CD4-positive, CD25-positive, alpha-beta regulatory T cell (primary cell): ENCODE results near the gene DAAM1. TPM values are rescaled to one million over a fixed set of nuclear protein-coding genes. Genes with fewer than 3 reads are reported as not detected.

Experiments
- ATAC-seq, 2 donors: fragments of 150-1000 bp; cut with Tn5 transposase; one replicate each; pipeline ENCODE4 v1.10.0; 2021; ENCODE audit warnings: low read depth in 2 of 2, moderate number of reproducible peaks in 2 of 2, moderate library complexity in 1 of 2
- DNase-seq, 3 donors: peaks; one replicate each; pipeline versions ENCODE4 v3.0.0 to v3.0.0-alpha.2; 2012 to 2022; ENCODE audit warnings: mixed read lengths in 1 of 3
- H3K27ac ChIP-seq: one replicate; pipeline ENCODE4 v1.7.0; 2013; ENCODE audit warnings: mild to moderate bottlenecking, low read length; ENCODE audit not compliant: insufficient read depth, poor library complexity, severe bottlenecking
- H3K27me3 ChIP-seq: one replicate; pipeline ENCODE4 v1.7.0; 2013; ENCODE audit warnings: low read length; ENCODE audit not compliant: control insufficient read depth, insufficient read depth
- H3K36me3 ChIP-seq: one replicate; pipeline ENCODE4 v1.7.0; 2013; ENCODE audit warnings: mild to moderate bottlenecking, low read length, moderate library complexity; ENCODE audit not compliant: control insufficient read depth, insufficient read depth
- H3K4me1 ChIP-seq: 2 replicates; pipeline ENCODE4 v1.7.0; 2013; ENCODE audit warnings: mild to moderate bottlenecking, low read length; ENCODE audit not compliant: insufficient read depth, control insufficient read depth, poor library complexity, severe bottlenecking
- H3K4me3 ChIP-seq: one replicate; pipeline ENCODE4 v1.7.0; 2013; ENCODE audit warnings: low read depth, mild to moderate bottlenecking, low read length, moderate library complexity
- H3K9me3 ChIP-seq, 2 experiments: 1 replicate in 1 of 2; 2 replicates in 1 of 2; pipeline ENCODE4 v1.7.0; 2013; ENCODE audit warnings: low read length in 2 of 2, mild to moderate bottlenecking in 1 of 2, moderate library complexity in 1 of 2; ENCODE audit not compliant: control insufficient read depth in 2 of 2
- H3K27ac Mint-ChIP-seq, 3 donors: one replicate each; pipeline ENCODE4 v1.8.0; 2020 to 2022; ENCODE audit warnings: mild to moderate bottlenecking in 3 of 3, mixed read lengths in 3 of 3, moderate library complexity in 2 of 3
- H3K27me3 Mint-ChIP-seq: one replicate; pipeline ENCODE4 v1.8.0; 2022; ENCODE audit warnings: mild to moderate bottlenecking, mixed read lengths
- H3K36me3 Mint-ChIP-seq: one replicate; pipeline ENCODE4 v1.8.0; 2020; ENCODE audit warnings: mixed read lengths
- H3K4me1 Mint-ChIP-seq, 4 donors: one replicate each; pipeline ENCODE4 v1.8.0; 2020 to 2022; ENCODE audit warnings: mixed read lengths in 4 of 4, mild to moderate bottlenecking in 1 of 4
- H3K4me3 Mint-ChIP-seq, 4 donors: one replicate each; pipeline ENCODE4 v1.8.0; 2020 to 2022; ENCODE audit warnings: mild to moderate bottlenecking in 4 of 4, mixed read lengths in 4 of 4, moderate library complexity in 3 of 4
- H3K9me3 Mint-ChIP-seq, 7 donors: one replicate each; pipeline ENCODE4 v1.8.0; 2020 to 2022; ENCODE audit warnings: mixed read lengths in 7 of 7, mild to moderate bottlenecking in 3 of 7, moderate library complexity in 2 of 7
- polyA plus RNA-seq, 4 donors: library from polyadenylated mRNA; unstranded; fragments of 300-500 nt; fragmentation: Illumina TruSeq; gene quantifications; one replicate each; pipeline ENCODE4 v1.2.3, GENCODE V29; 2021
- total RNA-seq: library from RNA; stranded (reverse); gene quantifications from one replicate; pipeline ENCODE4 v1.2.3, GENCODE V29; 2022

The DAAM1 gene
- total and polyA plus RNA-seq, 5 donors from 2014 or later = 6.1 to 36.5 (median 11.2) TPM

- H3K27me3 Mint-ChIP-seq = no peaks in the 10 kb centered on the region
- H3K36me3 Mint-ChIP-seq = peaks cover 11% of the 10 kb centered on the region
These were observed 22.2 kb downstream of the DAAM1 start for GRCh38 chr14:59210621-59211020.

GRCh38 chr14:59213368-59214315, 25.2 kb downstream of the DAAM1 start:
- Histone ChIP-seq H3K4me3 (no peak overlapping the region), H3K9me3 (no peaks in the 10 kb centered on the region), H3K36me3 (no peaks in the 10 kb centered on the region), H3K27me3 (no peaks in the 10 kb centered on the region), H3K4me1 (no peaks in the 10 kb centered on the region), H3K27ac (no peak overlapping the region)
- Mint-ChIP-seq H3K4me1 (peaks cover 7 to 27% (median 13%) of the 10 kb centered on the region in 4 donors), H3K36me3 (peaks cover 11% of the 10 kb centered on the region), H3K27ac (peak overlapping the region in 1 of 3 donors; percentile 67), H3K4me3 (no peak overlapping the region), H3K9me3 (no peaks in the 10 kb centered on the region), H3K27me3 (no peaks in the 10 kb centered on the region)
- DNase-seq = no peak
- no peak for ATAC-seq

More at GRCh38 chr14:59210621-59211020, 22.2 kb downstream of the DAAM1 start:
- no peak overlapping the region for H3K27ac Mint-ChIP-seq
- no peaks in the 10 kb centered on the region for H3K9me3 ChIP-seq
- H3K4me1 Mint-ChIP-seq = peaks cover 8 to 24% (median 14%) of the 10 kb centered on the region in 4 donors
- H3K36me3 ChIP-seq = no peaks in the 10 kb centered on the region
- no peaks in the 10 kb centered on the region for H3K4me1 ChIP-seq
- DNase-seq (no peak), ATAC-seq (no peak)
- H3K9me3 Mint-ChIP-seq = no peaks in the 10 kb centered on the region
- no peaks in the 10 kb centered on the region for H3K27me3 ChIP-seq
- H3K4me3 Mint-ChIP-seq = no peak overlapping the region
- H3K4me3 ChIP-seq = no peak overlapping the region
- H3K27ac ChIP-seq = no peak overlapping the region

- no peaks in the 10 kb centered on the region for H3K9me3 Mint-ChIP-seq
- Histone ChIP-seq H3K27ac (no peak overlapping the region), H3K9me3 (no peaks in the 10 kb centered on the region), H3K4me1 (no peaks in the 10 kb centered on the region), H3K36me3 (no peaks in the 10 kb centered on the region), H3K27me3 (no peaks in the 10 kb centered on the region), H3K4me3 (no peak overlapping the region)
- no peak for ATAC-seq
- DNase-seq = no peak
- H3K4me1 Mint-ChIP-seq = peaks cover 9 to 27% (median 11%) of the 10 kb centered on the region in 4 donors
- no peak overlapping the region for H3K4me3 Mint-ChIP-seq
- H3K27ac Mint-ChIP-seq = no peak overlapping the region
- peaks cover 8% of the 10 kb centered on the region for H3K36me3 Mint-ChIP-seq
- no peaks in the 10 kb centered on the region for H3K27me3 Mint-ChIP-seq
These were observed 26.3 kb downstream of the DAAM1 start for GRCh38 chr14:59214702-59215302.

- no peak overlapping the region for H3K4me3 ChIP-seq
- no peaks in the 10 kb centered on the region for H3K27me3 Mint-ChIP-seq
These were observed 26.9 kb downstream of the DAAM1 start for GRCh38 chr14:59215322-59215721.

GRCh38 chr14:59215757-59216156, 27.3 kb downstream of the DAAM1 start:
- H3K36me3 ChIP-seq = no peaks in the 10 kb centered on the region
- Mint-ChIP-seq H3K4me3 (no peak overlapping the region), H3K9me3 (peaks cover 0 to 2% (median 0%) of the 10 kb centered on the region in 7 donors), H3K4me1 (peaks cover 8 to 23% (median 13%) of the 10 kb centered on the region in 4 donors), H3K27ac (no peak overlapping the region), H3K27me3 (no peaks in the 10 kb centered on the region), H3K36me3 (peaks cover 14% of the 10 kb centered on the region)
- no peak overlapping the region for H3K27ac ChIP-seq
- no peak overlapping the region for H3K4me3 ChIP-seq
- ATAC-seq (no peak), DNase-seq (no peak)
- no peaks in the 10 kb centered on the region for H3K4me1 ChIP-seq
- no peaks in the 10 kb centered on the region for H3K27me3 ChIP-seq
- no peaks in the 10 kb centered on the region for H3K9me3 ChIP-seq

More at GRCh38 chr14:59215322-59215721, 26.9 kb downstream of the DAAM1 start:
- Histone ChIP-seq H3K27ac (no peak overlapping the region), H3K9me3 (no peaks in the 10 kb centered on the region), H3K4me1 (no peaks in the 10 kb centered on the region), H3K27me3 (no peaks in the 10 kb centered on the region), H3K36me3 (no peaks in the 10 kb centered on the region)
- Mint-ChIP-seq H3K27ac (no peak overlapping the region), H3K36me3 (peaks cover 9% of the 10 kb centered on the region), H3K9me3 (no peaks in the 10 kb centered on the region), H3K4me3 (no peak overlapping the region), H3K4me1 (peaks cover 9 to 27% (median 13%) of the 10 kb centered on the region in 4 donors)
- DNase-seq (no peak), ATAC-seq (no peak)

DNA sequence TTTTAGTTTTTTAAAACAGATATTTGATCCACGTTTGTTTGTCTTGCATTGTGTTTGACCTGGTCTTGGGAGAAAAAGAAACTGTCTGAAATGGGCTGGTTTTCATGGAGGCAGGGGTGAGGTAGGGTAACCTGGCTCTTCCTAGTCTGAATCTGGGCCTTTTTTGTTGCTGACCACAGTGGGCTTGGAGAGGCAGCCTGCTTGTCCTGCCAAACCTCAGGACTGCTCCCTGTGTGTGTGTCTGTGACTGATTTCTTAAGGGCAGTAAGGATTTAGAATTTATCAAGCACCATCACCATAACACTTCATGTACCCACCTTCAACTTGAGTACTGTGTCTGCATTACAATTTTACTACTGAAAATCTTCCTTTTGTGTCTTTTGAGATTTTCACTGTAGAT, 28.5 kb downstream of the DAAM1 start:
- ATAC-seq = no peak
- peaks cover 0 to 3% (median 0%) of the 10 kb centered on the region in 7 donors for H3K9me3 Mint-ChIP-seq

GRCh38 chr14:59221568-59221967, 33.1 kb downstream of the DAAM1 start:
- DNase-seq = no peak
- Histone ChIP-seq H3K9me3 (no peaks in the 10 kb centered on the region), H3K36me3 (no peaks in the 10 kb centered on the region), H3K4me3 (no peak overlapping the region), H3K27me3 (no peaks in the 10 kb centered on the region), H3K4me1 (no peaks in the 10 kb centered on the region), H3K27ac (no peak overlapping the region)
- Mint-ChIP-seq H3K4me3 (no peak overlapping the region), H3K4me1 (peaks cover 5 to 18% (median 10%) of the 10 kb centered on the region in 4 donors), H3K27me3 (no peaks in the 10 kb centered on the region), H3K27ac (no peak overlapping the region), H3K36me3 (peaks cover 8% of the 10 kb centered on the region), H3K9me3 (peaks cover 0 to 5% (median 0%) of the 10 kb centered on the region in 7 donors)
- no peak for ATAC-seq

More for the DNA sequence above, 28.5 kb downstream of the DAAM1 start:
- H3K36me3 ChIP-seq = no peaks in the 10 kb centered on the region
- Mint-ChIP-seq H3K27me3 (no peaks in the 10 kb centered on the region), H3K4me1 (peaks cover 6 to 20% (median 10%) of the 10 kb centered on the region in 4 donors), H3K27ac (no peak overlapping the region), H3K4me3 (no peak overlapping the region), H3K36me3 (peaks cover 16% of the 10 kb centered on the region)
- H3K27me3 ChIP-seq = no peaks in the 10 kb centered on the region
- DNase-seq = no peak
- no peak overlapping the region for H3K27ac ChIP-seq
- H3K4me1 ChIP-seq = no peaks in the 10 kb centered on the region
- H3K4me3 ChIP-seq = no peak overlapping the region
- no peaks in the 10 kb centered on the region for H3K9me3 ChIP-seq
